Eye (tissue), 1 donor: ENCODE results near the gene PRSS58.
A peak's percentile ranks its signal among the peaks of the same experiment; 100 is the strongest.

ENCODE experiments used
- DNase-seq: peaks from one replicate; pipeline ENCODE4 v3.0.0-alpha.2; 2015

PRSS58 gene, protein sequence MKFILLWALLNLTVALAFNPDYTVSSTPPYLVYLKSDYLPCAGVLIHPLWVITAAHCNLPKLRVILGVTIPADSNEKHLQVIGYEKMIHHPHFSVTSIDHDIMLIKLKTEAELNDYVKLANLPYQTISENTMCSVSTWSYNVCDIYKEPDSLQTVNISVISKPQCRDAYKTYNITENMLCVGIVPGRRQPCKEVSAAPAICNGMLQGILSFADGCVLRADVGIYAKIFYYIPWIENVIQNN

DNA sequence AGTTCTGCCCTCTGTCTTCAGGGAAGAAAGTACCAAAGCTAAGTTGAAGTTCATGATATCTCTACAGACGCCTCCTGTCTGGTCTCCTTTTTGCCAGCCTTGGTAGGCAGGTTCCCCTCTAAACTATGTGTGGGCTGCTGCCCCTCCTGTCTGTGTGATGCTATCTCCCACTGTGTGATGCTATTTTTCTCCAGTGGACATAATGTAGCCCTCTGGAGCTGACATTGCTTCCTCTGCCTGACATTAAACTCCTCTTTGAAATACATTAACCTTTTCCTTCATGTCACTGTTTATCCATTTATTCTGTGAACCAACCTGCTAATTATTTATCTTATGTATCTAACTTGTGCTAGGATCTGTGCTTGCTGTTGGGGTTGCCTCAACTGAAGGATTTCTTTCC is at the start of gene PRSS58:
Gene PRSS58, minus strand, starts transcription at position 101 of the 400 bp plus-strand sequence. CDS start 351 bp downstream, outside the sequence.
- no peak for DNase-seq

DNA sequence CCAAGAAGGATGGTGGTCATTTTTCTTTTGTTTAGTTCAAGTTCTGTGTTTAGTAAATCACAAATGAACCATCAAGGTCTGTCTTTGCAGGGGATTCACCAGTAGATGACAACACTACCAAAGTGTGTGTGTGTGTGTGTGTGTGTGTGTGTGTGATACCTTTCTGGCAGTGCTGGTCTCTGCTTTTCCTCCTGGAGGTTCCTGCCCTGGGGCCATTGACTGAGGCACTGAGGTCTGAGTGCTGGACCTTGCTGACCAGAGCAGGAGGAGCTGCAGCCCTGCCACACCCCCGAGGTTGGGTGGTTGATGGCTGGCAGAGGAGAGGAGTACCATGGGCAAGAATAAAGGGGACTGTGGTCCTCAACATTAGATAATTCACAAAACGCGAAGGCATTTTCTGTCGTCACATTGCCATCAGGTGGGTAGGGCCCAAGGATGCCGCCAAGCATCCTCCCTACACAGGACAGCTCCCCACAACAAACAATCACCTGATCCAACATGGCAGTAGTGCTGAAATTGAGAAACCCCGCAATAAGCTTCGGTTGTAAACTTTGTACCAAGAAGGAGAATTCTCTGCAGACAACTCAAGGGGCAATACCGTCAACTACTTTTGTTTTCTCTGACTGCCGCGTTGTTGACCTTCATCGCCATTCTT is 49.5 kb upstream of the PRSS58 start:
- no peak for DNase-seq

DNA sequence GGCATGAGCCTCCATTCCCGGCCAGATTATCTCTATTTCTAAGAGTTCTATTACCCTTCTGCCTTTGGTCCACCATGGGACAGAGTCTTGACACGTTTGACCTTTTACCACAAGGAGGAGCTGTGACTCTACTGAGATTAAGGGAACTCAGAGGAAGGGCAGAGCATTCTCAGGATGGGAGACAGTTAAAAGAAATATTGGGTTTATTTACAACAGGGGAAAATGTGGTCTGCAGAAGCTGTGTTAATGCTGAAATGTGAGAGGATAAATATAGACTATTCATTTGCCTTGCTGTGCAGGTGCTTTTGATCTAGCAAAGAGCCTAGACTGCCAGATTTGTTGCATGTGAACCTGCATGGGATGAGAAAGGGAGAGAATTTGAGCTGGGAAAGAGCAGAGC is 45.8 kb upstream of the PRSS58 start:
- DNase-seq = peak; percentile 43

DNA sequence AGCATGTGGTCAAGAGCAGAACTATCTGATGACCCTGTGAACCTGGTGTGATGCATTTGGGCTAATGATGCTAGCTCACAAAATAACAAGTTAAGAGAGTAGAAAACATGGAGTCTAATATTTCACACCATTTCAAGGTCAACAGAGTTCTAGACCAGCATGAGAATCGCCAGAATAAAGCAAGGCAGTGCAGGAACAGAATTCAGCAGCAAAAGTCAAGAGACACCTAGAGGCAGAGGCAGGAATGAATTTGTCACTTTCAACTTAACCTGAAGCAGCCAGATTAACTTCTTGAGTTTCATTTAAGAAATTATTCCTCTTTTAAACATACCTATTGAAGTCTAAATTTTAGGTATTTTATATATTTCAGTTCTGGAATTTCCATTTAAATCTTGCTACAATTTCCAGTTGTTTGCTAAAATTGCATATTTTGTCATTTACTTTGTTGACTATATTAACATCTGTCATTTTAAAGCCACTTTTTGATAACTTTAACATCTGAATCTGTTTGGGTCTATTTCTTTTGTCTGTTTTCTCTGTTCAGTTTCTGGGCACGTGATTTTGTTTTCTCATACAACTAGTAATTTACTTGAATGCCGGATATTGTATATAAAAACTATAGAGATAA is 44.2 kb upstream of the PRSS58 start:
- DNase-seq = no peak

DNA sequence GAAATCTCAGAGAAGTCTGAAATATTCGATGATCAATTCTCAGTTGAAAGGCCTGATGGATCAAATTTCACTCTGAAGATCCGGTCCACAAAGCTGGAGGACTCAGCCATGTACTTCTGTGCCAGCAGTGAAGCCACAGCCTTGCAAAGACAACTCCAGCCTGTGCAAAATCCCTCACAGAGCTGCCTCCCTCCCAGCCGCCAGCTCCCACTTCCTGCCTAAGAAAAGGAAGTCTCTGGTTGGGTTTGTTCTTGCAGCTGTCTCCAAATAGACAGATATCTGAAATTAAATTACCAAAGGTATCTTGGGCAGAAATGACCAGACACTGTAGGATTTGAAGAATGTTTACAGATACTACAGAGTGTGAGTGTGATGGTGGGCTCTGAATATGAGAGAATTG is 43.4 kb upstream of the PRSS58 start:
- no peak for DNase-seq

DNA sequence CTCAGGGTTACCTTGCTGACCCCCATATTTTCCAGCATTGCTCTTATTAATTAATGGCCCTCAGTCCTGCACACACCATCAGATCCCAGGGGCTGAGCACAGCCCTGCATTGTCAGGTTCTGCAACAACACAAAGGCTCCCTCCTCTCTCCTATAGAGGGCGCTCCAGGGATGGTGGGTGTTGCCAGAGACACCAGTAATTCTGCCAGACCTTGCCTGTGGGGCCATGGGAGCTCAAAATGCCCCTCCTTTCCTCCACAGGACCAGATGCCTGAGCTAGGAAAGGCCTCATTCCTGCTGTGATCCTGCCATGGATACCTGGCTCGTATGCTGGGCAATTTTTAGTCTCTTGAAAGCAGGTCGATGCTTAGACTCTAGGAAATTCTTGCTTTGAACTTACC is 42.8 kb upstream of the PRSS58 start:
- no peak for DNase-seq

DNA sequence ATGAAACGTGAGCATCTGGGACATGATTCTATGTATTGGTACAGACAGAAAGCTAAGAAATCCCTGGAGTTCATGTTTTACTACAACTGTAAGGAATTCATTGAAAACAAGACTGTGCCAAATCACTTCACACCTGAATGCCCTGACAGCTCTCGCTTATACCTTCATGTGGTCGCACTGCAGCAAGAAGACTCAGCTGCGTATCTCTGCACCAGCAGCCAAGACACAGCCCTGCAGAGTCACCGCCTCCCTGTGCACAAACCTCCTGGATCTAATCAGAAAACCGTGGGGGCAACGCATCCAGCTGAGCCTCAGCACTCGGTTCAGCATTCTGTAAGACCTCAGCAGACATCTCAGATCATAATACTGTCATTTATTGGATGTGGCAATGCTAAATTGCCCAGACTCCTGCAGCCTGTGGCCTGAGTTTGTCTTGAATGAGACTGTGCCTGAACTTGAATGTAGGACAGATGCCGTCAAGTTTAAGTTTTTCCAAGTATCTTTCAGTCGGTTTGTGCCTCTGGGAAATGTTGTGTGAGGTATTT is 41.5 kb upstream of the PRSS58 start:
- peak; percentile 17 for DNase-seq

DNA sequence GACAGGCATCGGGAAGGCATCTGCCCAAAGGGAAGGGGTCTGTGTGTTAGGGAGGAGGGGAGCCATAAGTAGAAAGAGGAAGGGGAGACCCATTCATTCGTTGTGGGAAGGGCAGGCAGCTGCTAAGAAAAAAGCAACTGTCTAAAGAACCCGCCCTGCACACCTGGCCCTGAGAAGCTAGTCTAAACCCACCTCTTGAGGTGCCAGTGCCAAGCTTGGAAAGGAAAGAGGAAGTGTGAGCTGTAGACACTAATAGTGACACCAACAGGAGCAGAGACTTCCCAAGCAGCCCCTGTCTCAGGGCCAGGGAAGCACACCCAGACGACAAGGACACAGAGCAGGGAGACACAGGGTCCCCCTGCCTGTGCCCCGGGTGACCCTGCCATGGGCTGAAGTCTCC is 40.8 kb upstream of the PRSS58 start:
- DNase-seq = no peak

DNA sequence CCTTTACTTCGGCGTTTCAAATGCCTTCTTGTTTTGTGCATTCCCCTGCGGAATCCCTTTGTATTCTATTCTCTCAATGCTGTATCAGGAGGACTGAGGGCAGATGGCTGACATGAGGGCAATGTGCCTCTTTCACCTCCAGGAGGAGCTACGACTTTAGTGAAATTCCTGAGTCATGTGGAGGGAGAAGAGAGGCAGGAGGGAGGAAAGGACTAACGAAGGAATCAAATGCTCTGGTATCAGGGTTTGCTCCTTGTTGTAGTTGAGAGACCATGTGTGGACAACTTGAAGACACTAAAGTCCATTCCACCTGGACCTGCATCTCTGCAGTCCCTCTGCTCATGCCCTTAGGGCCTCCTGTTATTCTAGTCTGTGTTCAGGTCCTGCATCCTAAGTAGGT is 40.2 kb upstream of the PRSS58 start:
- DNase-seq = peak; percentile 14

DNA sequence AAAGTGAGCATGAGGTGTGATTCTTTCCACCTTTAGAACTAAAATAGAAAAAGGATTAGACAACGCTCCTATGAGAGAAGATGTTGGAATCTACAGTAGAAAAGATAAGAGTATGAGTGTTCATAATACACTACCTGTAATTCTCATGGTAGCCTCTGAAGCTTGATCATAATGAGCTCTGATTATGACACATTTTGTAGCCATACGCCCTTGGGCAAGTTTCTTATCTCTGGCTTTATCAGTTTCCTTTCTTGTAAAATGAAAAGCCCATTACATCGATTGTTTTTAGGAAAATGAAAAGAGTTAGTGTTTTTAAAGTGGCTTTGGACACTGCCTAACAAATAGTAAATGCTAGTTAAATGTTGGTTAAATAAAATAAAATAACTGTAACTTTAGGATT is 22.4 kb upstream of the PRSS58 start:
- no peak for DNase-seq

DNA sequence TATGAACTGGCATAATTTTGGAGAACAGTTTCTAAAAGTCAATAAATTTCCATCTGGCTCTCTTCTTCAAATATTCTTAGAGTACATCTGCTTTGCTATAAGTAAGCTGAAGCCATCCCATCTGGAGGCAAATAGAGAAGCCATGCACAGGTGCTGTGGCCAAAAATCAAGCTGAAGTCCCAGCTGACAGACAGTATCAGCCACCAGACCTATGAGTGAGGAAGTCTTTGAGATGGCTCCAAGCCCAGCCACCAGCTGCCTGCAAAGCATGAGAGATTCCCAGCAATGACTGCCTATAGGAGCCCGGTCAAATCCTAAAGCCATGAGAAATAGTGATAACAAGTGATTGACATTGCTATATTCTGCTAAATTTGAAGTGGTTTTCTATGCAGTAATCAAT is 21.7 kb upstream of the PRSS58 start:
- no peak for DNase-seq

DNA sequence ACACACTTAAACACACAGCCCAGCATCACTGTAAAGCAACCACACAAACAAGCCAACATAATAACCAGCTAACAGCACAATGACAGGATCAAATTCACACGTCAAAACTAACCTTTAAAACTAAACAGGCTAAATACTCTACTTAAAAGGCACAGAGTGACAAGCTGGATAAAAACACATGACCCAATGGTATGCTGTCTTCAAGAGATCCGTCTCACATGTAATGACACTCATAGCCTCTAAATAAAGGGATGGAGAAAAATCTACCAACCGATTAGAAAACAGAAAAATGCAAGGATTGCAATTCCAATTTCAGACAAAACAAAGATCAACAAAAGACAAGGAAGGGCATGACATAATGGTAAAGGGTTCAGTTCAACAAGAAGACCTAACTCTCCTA is 17.2 kb upstream of the PRSS58 start:
- DNase-seq = no peak

DNA sequence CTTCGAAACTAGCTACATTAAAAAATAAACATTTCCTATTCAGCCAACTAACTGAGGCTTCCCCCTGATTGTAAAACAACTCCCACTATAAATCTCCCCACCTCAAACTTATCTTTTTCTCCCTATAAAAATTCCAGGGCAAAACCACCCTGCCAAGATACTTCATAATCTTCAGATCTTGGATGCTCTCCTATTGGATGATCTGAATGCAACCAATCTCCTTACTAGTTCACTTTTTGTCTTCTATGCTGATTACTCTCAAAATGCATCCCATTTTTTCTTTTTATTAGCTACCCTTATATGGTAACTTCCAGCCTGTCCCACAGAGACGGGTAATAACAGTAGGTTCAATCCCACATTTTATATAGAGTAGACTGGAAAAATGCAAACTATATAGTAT is 15.0 kb upstream of the PRSS58 start:
- DNase-seq = no peak

DNA sequence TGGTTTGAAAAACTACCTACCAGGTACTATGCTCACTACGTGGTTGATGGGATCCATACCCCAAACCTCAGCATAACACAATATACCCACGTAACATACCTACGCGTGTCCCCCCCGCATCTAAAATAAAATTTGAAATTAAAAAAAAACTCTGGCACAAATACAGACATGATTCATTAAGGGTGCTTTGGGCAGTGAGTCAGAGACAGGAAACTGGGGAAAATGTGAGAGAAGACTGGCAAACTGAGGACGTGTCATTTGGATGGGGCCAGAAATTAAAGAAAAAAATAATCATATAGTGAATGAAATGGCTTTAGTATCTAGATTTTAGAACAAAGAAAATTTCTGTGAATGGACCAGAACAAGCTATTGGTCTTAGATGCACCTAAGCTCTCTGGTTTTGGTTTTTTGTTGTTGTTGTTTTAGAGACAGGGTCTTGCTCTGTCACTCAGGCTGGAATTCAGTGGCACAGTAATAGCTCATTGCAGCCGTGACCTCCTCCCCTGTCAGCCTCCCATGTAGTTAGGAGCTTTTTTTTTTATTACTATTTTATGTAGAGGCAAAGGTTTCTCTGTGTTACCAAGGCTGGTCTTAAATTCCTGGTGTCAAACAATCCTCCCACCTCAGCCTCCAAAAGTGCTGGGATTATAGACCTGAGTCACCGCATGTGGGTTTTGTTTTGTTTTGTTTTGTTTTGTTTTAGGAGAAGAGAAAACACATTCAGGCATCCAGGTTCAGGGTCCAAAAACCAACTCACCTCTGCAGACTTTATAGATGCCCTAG is 5.9 kb upstream of the PRSS58 start:
- no peak for DNase-seq

DNA sequence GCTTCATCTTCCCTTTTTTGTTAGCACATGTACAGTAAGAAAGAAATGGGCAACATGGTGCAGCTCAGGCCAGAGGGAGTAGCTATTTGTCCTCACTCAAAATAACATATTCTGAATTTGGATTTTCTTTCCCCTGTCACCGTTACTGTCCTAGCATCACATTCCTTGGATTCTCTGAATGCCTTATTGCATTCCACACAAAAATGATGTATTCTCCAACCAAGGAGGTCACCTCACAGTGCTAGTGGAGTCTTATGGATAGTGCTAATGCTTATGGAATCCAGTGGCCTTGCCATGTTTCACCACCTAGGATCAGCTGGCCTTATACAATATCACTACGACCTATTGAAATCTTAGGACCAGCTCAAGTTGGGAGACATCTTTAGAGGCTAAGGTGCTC is 7.2 kb downstream of the PRSS58 start:
- no peak for DNase-seq

DNA sequence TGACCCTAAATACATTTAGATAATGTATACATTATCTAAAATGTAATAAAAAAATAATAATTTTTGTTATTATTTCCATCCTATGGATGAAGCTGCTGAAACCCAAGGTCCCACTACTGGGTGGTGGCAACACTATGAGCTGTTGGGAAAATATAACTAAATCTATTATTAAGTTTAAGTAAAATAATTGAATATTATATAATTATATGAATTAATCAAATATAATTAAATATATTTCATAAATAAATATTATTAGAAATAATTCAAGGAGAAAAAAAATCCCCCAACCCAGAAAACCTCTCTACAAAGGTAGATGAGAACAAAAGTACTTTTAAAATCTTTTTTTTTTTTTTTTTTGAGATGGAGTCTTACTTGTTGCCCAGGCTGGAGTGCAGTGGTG is 7.9 kb downstream of the PRSS58 start:
- DNase-seq = no peak

DNA sequence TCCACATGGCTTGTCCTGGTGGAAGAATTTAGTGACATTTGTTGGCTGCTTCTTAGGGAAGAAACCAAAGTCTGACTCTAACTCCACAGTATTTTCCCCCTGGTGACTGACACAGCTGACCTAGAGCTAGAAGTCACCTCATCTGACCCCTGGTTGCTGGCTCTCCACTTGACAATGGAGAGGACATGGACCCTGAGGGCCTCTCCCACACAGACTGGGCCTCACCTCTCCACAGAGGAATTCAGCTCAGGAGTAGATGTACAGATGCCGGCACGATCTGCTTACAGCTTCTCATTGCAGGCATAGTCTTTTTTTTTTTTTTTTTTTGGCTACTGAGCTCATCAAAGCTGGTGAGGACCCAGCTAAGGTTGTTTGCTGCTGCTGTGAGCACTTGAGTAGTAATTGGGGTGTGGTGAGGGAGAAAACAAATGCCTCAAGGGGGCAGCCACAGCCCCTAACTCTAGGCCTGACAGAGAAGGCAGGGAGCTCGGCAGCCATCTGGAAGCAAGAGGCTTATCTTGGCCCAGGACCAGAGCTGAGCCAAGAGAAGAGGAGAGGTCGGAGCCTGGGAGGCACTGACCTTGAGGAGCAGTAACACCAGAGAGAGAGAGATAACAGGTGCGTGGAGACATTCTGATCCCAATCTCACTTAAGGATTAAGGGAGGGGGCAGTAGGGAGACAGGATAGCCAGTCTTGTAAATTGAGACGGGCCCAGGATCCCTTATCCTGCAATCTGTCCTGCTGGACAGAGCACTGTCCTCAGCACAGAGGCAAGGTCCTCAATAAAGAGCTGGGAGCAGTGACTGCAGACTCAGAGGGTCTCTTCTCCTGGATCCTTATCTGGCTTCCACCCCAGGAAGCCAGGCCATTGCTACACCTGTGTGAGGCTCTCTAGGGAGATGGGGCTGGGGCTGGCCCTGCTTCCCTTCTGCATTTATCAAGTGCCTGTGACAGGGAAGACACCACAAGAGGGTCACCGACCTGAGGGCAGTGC is 9.4 kb downstream of the PRSS58 start:
- DNase-seq = peak; percentile 1

DNA sequence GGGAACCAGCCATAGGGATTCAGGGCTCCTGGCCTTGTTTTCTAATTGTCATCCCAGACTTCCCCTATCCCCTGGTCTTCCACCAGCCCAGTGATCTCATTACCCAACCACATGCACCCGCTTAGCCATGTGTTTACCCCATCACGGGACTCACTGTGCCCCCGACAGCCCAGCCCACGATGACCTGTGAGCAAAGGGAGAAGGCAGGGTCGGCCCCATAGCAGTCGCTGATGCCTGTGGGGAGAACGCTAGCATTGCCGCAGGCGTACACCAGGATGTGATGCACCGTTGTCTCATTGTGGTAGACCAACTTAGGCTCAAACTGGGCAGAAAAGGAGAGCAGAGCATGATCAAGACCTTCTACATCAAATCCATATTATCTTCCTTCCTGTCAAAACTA is 14.0 kb downstream of the PRSS58 start:
- DNase-seq = no peak

DNA sequence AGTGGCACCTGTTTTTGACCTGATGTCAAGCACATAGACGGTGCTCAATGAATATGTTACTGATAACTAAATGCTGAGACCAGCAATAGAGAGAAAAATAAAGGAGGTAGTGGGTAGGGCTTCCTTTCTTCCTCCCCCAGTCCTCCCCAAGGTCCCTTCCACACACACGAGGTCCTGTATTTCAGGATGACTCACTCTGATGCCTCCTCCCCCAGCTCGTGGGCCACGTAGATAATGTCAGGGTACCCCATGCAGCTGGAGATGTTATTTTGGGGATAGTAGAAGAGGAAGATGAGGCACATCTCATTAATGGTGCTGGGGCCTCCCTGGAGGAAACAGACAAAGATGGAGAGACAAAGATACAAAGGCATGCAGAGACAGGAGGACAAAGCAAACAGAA is 17.3 kb downstream of the PRSS58 start:
- DNase-seq = no peak

DNA sequence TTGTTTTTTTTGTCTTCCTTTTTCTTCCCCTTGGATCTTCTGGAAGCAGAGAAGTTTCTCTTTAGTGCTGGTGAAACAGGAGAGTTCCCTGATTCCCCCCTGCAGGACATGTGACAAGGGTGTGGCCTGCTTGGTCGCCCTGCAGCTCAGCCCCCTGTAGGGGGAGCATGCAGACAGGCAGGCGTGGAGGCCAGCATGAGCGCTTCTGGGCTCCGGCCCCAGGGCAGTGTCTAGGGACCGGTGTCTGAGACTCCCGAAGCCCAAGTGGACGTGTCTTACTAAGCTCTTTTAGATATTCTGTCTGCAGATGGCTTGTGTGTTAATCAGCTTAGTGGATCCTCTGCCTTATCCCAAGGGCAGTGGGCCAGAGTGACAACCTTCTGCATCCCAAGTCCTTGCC is 26.1 kb downstream of the PRSS58 start:
- DNase-seq = peak; percentile 36

DNA sequence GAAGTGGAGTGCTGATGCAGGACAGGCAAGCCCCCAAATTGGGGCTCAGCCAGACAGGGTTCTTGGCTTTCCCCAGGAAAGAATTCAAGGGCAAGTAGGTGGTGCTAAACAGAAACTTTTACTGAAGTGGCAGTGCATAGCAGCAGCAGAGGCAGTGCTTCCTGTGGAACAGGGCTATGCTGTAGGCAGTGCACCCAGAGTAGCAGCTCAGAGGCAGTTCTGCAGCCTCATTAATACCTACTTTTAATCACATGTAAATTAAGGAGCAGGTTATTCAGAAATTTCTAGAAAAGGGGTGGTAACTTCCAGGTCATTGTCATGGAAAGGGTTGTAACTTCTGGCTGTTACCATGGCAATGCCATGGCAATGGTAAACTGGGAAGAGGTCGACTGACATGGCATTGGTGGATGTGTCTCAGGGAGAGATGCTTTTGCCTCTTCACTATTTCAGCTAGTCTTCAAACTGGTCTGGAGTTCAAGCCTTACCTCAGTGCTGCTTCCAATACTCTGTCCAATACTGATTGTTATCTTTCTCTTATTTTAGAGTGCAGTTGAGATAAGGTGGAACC is 29.2 kb downstream of the PRSS58 start:
- no peak for DNase-seq
